Stimulated activated CD4-positive, alpha-beta T cell treated with anti-CD3 and anti-CD28 coated beads, Interleukin-1b, Interleukin-23, amount 100 ng/mL, for 1 hour (primary cell): Measurements from ENCODE around the gene TRIM25.

Experiments
- DNase-seq, 2 donors: peaks; one replicate each; pipeline ENCODE4 v3.0.0-alpha.2; 2020; ENCODE audit warnings: low read depth in 2 of 2

Gene TRIM25

DNA sequence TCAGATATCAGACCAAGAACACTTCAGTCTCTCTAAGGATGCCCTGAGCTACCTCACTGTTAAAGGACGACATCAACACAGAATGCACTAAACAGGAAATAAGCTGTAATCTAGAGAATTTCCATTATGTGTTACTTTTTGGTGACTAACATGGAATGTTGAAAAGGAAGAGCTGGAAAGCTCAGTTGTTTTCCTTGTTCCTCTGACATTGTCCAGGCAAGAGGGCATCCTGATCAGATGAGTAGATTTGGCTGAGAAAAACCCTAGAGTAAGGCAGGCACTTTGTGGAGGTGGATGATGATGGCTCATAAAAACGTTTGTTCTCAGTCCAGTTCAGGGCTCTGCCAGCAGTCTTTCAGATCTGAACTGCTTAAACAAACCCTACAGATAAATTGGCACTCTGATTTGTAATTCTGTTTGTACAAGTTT is 45.9 kb downstream of the TRIM25 start:
- no peak for DNase-seq

DNA sequence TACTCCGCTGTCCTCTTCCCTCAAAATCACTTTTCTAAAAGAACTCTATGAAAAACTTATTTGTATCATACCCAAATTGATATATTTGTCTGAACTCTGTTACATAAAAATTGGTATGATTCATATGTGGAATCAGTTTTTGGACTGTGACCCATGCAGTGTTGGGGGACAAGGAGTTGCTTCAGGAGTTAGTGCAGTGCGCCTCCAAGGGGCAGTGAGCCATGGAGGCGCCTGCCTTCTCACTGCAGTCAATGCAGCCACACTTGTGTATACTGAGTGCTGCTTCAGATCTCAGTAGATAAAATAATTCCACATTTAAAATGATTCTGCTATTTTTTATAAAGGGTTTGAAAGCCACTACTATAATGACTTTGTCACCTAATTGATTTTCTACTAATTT is 47.4 kb downstream of the TRIM25 start:
- DNase-seq: no peak

DNA sequence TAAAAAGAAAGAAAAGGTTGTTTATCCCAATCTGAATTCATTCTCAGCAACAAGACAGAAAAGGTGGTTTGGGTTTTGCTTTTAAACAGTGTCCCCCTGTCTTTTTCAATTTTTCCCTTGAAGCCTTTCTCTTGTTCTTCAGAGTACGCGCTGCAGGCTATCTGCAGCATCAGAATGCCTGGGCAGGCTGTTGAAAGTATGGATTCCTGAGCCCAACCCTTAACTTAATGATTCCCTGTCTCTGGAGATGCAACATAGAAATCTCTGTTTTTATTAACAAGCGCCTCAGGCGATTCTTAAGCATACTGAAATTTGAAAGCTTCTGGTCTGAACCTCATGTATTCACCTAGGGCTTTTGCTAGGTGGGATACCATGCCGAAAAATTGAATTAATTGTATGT is 47.8 kb downstream of the TRIM25 start:
- no peak for DNase-seq

DNA sequence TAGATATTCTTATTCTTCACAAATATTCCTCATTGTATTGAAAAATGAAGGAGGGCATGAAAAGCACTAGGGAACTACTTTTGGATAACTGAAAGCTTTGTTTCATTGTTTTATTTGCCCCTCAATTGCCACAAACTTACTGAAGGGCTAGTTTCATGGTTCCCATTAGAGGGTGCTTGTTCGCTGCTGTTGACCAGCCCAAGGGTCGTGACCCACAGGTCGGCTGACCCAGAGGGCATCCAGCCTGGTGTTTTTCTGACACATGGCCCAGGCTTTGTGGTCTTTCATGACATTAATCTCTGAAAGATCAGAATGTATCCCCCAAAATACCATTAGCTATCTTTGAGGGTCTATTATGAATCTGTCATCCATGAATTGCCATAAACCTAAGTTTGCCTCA is 49.9 kb downstream of the TRIM25 start:
- DNase-seq: no peak

DNA sequence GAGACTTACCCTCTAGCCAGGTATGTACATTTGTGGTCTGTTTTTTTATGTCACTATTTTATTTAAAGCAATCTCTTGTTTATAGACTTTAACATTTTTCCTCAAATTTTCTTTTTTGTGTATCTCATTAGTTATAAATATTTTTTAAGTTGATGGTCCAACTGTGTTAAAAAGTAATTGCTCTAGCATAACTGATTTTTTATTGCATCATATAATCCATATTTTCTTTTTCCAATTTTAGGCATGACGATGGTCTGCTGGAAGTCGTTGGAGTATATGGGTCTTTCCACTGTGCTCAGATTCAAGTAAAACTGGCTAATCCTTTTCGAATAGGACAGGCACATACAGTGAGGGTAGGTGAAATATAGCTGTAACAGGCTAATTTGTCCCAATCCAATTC is 52.0 kb downstream of the TRIM25 start:
- no peak for DNase-seq

DNA sequence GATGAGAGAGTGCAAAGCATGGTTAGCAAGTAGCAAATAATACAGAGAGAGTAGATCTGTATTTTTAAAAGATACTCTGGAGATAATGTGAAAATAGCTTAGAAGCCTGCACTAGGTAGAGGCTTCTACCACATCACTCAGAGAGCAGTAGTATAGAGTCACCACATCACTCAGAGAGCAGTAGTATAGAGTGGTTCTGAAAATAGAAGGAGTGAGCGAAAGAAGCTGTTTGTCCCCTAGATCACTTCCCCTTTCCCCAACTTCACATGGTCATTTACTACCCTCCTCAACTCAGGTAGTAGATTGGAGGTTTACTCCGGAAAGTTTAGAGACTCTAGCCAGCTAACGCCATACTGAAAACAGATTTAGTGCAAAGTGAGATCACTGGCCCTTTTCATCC is 62.8 kb downstream of the TRIM25 start:
- no peak for DNase-seq

DNA sequence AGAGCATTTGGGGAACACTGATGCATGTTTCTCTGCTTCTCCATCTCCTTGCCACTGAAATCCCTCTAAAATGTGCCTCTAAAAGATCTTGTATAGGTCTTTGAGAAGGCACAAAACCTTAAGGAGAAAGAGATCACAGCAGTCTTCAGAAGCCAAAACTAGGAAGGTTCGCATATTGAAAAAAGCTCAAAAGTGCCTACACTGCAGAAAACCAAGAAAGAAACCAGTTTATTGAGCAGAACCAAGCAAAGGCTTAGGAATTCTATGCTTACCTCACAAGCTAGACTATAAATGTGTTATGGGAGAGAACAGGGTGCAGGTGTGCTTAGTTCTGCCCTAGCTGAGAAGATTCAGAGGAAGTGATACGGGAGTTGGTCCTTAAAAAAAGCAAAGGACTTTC is 63.3 kb downstream of the TRIM25 start:
- no peak for DNase-seq

DNA sequence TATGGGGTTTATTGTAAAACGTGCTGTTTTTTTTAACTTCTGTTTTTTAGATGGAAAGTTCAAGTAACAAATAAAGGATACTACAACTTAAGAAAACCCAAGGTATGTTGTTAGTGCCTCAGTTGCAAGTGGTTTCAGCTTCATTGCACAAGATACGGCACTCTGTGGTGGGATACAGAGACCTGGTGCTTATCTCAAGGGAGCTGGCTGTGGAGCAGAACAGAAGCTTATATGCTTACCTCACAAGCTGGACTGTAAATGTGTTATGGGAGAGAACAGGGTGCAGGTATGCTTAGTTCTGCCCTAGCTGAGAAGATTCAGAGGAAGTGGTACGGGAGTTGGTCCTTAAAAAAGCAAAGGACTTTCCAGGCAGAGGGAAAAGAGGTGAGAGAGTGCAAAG is 64.7 kb downstream of the TRIM25 start:
- no peak for DNase-seq

DNA sequence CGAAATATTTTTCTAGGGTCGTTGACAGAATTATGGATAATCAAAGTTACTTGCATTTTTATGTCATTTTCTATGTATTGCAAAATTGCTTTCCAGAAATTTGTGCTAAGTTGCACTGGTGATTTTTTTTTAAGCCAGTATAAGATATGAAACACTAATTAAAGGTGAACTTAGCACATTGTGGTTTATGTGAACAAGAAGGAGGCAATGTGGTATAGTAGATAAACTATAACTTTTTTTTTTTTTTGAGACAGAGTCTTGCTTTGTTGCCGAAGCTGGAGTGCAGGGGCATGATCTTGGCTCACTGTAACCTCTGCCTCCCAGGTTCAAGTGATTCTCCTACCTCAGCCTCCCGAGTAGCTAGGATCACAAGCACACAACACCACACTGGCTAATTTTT is 66.7 kb downstream of the TRIM25 start:
- DNase-seq: no peak

DNA sequence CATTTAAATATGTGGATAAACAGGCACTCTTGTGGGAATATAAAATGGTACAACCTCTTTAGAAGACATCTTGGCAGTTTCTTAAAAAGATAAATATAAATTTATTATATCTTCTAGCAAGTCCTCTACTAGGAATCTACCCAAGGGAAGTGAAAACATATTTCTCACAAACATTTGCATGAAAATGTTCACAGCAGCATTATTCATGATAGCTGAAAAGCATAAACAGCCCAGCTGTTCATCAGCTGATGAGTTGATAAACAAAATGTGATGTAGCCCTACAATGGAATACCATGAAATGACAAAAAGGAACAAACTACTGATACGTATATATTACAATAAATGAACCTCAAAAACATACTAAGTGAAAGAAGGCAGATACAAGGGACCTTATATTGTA is 67.9 kb downstream of the TRIM25 start:
- no peak for DNase-seq

DNA sequence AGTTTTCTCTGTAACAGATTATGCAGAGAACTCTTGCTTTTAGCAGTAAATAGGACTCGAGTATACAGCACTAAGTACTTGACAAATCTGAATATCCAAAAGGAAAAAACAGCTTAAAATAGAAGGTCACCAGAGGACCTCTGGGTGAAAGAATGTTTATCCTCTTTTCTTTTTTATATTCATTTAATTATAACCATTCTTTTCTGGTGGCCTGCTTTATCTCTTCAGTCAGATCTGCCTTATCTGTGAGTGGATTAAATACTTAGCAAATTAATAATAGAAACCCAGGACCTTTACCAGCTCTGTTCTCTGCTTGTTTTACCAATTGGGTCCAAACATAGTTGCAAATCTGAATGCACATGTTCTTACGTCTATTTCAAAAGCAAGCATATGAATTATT is 71.3 kb downstream of the TRIM25 start:
- DNase-seq: no peak

DNA sequence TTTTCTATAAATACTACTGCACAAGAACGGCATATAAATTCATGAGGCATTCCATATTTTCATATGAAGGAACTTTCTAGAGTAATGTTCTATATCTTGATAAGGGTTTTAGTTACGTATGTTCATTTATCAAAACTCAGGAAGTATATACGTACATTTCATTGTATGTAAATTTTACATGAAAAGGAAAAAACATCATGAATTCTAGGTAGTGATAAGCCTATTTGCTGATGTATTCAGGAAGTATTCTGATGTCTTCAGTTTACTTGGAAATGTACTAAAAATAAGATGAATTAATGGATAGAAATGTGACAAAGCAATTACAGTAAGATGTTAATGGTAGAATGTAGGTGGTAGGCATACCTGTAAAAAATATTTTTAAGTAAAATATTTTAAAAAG is 75.2 kb downstream of the TRIM25 start:
- DNase-seq: no peak
